ENCODE results near the gene NXPE3.

DNA sequence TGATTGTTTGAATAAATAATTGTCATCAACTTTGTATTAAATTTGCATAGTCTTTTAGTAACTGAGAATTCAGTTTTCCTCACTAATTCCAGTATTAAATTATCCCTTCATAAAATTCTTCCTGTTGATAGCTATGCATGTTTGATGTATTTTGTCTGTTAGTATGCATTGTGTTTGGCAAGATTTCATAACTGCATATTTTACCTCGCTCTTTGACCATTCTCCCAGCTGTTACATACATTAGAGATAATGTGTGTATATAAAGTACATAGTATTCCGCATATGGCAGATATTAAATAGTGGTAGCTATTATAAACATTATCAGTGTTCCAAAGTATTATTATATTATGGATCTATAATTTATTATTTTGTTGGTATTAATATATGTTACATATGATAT is 59.7 kb downstream of the NXPE3 start:
- no peak for TF ChIP-seq EZH2phosphoT487 (IDR thresholded peaks at IDR 0.05; ENCODE audit: insufficient read depth, low read depth)
- no peak for TF ChIP-seq EZH2 (IDR thresholded peaks at IDR 0.05; ENCODE audit: insufficient read depth, poor library complexity, severe bottlenecking)

All from GM23248 (cell line).